ENCODE data around the gene CLCN7. TPM values are rescaled to one million over a fixed set of nuclear protein-coding genes. Genes with fewer than 3 reads are reported as not detected.

The CLCN7 gene
- total RNA-seq, 1 donor = 161 TPM

DNA sequence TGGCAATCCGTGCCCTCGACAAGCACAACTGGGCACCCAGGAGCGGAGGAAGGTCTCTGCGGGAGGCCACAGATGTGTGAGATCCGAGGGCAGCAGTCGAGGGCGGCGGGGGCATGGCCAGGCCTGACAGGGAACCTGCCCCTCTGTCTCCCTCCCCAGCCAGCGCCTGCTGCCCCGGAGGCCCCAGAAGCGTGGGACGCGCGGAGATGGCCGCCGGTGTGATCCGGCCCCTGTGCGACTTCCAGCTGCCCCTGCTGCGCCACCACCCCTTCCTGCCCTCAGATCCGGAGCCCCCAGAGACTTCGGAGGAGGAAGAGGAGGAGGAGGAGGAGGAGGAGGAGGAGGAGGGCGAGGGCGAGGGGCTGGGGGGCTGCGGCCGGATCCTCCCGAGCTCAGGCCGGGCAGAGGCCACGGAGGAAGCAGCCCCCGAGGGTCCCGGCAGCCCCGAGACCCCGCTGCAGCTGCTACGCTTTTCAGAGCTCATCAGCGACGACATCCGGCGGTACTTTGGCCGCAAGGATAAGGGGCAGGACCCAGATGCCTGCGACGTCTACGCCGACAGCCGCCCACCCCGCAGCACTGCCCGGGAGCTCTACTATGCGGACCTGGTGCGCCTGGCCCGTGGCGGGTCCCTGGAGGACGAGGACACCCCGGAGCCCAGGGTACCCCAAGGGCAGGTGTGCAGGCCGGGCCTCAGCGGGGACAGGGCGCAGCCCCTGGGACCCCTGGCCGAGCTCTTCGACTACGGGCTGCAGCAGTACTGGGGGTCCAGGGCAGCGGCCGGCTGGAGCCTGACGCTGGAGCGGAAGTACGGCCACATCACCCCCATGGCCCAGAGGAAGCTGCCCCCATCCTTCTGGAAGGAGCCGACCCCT lies 42.2 kb downstream of the CLCN7 start:
- no peak for DNase-seq (ENCODE audit: insufficient read length, low spot score, missing footprints)
- H3K9me3 ChIP-seq (ENCODE audit: low read depth, low read length) = no peaks in the 10 kb centered on the region
- no peaks in the 10 kb centered on the region for H3K27me3 ChIP-seq (ENCODE audit: insufficient read depth, low read length)

DNA sequence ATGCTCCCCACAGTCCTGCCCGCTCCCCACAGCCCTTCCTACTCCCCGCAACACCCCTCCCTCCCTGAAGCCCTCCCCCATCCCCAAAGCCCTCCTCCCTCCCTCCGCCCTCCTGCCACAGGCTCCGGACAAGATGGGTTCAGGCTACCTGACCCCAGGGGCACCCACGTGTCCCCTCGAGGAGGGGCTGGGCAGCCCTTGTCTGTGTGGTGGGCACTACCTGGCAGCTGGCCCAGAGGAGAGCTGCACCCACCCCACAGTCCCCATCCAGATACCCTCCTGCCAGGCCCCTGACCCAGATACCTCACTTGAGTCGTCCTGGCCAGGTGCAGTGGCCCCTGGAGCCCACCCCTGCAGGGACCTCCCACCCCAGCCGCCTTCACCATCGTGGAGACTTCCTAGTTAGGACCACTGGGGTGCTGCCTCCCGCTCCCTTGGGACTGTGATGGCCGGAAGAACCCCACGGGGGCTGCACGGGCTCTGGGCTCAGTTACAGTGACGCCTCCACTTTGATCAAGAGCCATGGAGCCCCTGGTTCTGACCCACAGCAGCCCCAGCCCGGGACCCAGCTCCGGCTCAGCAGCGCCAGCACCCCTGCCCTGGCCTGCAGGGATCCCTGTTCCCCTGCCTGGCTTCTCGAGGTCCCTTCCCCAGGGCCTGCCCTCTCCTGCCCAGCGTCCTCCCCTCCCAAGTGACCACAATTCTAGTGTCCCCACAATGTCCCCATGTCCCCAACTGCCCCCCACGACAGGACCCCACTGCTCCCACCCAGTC lies 43.1 kb downstream of the CLCN7 start:
- no peak for TF ChIP-seq CTCF (IDR thresholded peaks at IDR 0.05; ENCODE audit: extremely low read depth, low read depth, low read length)

More for the DNA sequence above, 42.2 kb downstream of the CLCN7 start:
- H3K4me2 ChIP-seq (ENCODE audit: insufficient read depth, low read length) = no peak overlapping the region
- H3K36me3 ChIP-seq (ENCODE audit: insufficient read depth, low read length) = no peaks in the 10 kb centered on the region
- H2AFZ ChIP-seq (ENCODE audit: low read length) = no peak overlapping the region
- H3K4me3 ChIP-seq (ENCODE audit: insufficient read depth, low read length) = no peak overlapping the region
- no peaks in the 10 kb centered on the region for H3K4me1 ChIP-seq (ENCODE audit: insufficient read depth, low read length)
- TF ChIP-seq CTCF (IDR thresholded peaks at IDR 0.05; ENCODE audit: extremely low read depth, low read depth, low read length) = no peak
- H4K20me1 ChIP-seq (ENCODE audit: insufficient read depth, low read length) = no peaks in the 10 kb centered on the region
- H3K27ac ChIP-seq (ENCODE audit: low read depth, low read length) = no peak overlapping the region
- H3K79me2 ChIP-seq (ENCODE audit: insufficient read depth, low read length) = no peaks in the 10 kb centered on the region

DNA sequence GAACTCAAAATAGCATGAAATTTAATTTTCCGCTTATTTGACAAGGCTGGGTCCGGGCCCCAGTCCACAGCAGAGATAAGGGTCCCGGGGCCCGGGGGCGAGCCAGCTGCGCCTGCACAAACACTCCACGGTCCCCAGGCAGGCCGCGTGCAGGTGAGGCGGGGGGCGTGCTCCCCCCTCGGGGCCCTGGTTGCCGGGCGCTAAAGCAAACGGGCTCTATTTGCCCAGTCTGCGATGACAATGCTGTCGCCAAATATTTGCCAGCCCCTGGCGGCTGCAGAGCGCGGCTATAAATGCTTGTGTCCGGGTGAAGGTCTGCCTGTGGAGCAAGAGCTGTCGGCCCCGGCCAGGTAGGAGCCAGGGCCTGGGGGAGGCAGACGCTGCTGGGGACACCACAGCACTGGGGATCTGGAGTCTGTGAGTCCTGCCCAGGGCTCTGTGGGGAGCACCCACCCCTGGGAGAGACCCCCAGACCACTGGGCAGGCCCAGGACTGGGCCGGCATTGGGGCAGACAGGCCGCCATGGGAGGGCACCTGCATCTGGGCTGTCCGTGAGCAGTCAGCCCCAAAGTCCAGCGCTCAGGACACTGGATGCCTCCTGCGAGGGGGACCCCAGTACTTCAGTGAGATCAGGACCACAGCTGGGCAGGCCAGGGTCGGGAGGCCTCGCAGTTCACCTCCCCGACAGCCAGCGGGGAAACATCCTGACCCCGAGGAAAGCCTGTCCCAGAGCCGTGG lies 43.9 kb downstream of the CLCN7 start, which contains the start of gene PERCC1:
TSS of gene PERCC1 (plus strand) at position 320 of the 738 bp plus-strand sequence. CDS start 1,516 bp downstream, outside the sequence.
- no peaks in the 10 kb centered on the region for H3K36me3 ChIP-seq (ENCODE audit: insufficient read depth, low read length)
- H3K9me3 ChIP-seq (ENCODE audit: low read depth, low read length) = no peaks in the 10 kb centered on the region
- no peaks in the 10 kb centered on the region for H3K27me3 ChIP-seq (ENCODE audit: insufficient read depth, low read length)
- TF ChIP-seq CTCF (IDR thresholded peaks at IDR 0.05; ENCODE audit: extremely low read depth, low read depth, low read length) = no peak
- H3K79me2 ChIP-seq (ENCODE audit: insufficient read depth, low read length) = no peaks in the 10 kb centered on the region
- no peak within 1 kb of the TSS for H3K4me2 ChIP-seq (ENCODE audit: insufficient read depth, low read length)
- no peak within 1 kb of the TSS for H2AFZ ChIP-seq (ENCODE audit: low read length)
- no peak for DNase-seq (ENCODE audit: insufficient read length, low spot score, missing footprints)
- H4K20me1 ChIP-seq (ENCODE audit: insufficient read depth, low read length) = no peaks in the 10 kb centered on the region
- H3K4me1 ChIP-seq (ENCODE audit: insufficient read depth, low read length) = no peaks in the 10 kb centered on the region
- no peak within 1 kb of the TSS for H3K4me3 ChIP-seq (ENCODE audit: insufficient read depth, low read length)
- H3K27ac ChIP-seq (ENCODE audit: low read depth, low read length) = no peak within 1 kb of the TSS

More for the DNA sequence above, 43.1 kb downstream of the CLCN7 start:
- Histone ChIP-seq H3K27me3 (ENCODE audit: insufficient read depth, low read length) (no peaks in the 10 kb centered on the region), H3K4me3 (ENCODE audit: insufficient read depth, low read length) (no peak overlapping the region), H2AFZ (ENCODE audit: low read length) (no peak overlapping the region), H3K9me3 (ENCODE audit: low read depth, low read length) (no peaks in the 10 kb centered on the region), H3K4me1 (ENCODE audit: insufficient read depth, low read length) (no peaks in the 10 kb centered on the region), H3K27ac (ENCODE audit: low read depth, low read length) (no peak overlapping the region), H3K36me3 (ENCODE audit: insufficient read depth, low read length) (no peaks in the 10 kb centered on the region), H3K4me2 (ENCODE audit: insufficient read depth, low read length) (no peak overlapping the region), H4K20me1 (ENCODE audit: insufficient read depth, low read length) (no peaks in the 10 kb centered on the region), H3K79me2 (ENCODE audit: insufficient read depth, low read length) (no peaks in the 10 kb centered on the region)
- DNase-seq (ENCODE audit: insufficient read length, low spot score, missing footprints) = no peak
